ENCODE measurements around the gene SRD5A3.
A peak's percentile ranks its signal among the peaks of the same experiment; 100 is the strongest.

The SRD5A3 gene

GRCh38 chr4:55373461-55373860 is 27.4 kb downstream of the SRD5A3 start:
- DNase-seq, result peak in 1 of 58 donors; percentile 28

GRCh38 chr4:55376698-55377097 is 30.7 kb downstream of the SRD5A3 start:
- no peak for DNase-seq

GRCh38 chr4:55378617-55379467 is 32.8 kb downstream of the SRD5A3 start:
- DNase-seq, result no peak

- no peak for DNase-seq
Measured at GRCh38 chr4:55380576-55380975, 34.5 kb downstream of the SRD5A3 start.

- peak in 3 of 58 donors; percentile 14 to 40 (median 16) for DNase-seq
Measured at GRCh38 chr4:55381502-55381901, 35.5 kb downstream of the SRD5A3 start.

- no peak for DNase-seq
Measured at GRCh38 chr4:55382488-55383003, 36.5 kb downstream of the SRD5A3 start.

- DNase-seq, result no peak
Measured at GRCh38 chr4:55385201-55385649, 39.2 kb downstream of the SRD5A3 start.

GRCh38 chr4:55386073-55386472 is 40.0 kb downstream of the SRD5A3 start:
- DNase-seq, result peak in 2 of 58 donors; percentile 19 to 28

GRCh38 chr4:55386840-55387239 is 40.8 kb downstream of the SRD5A3 start:
- no peak for DNase-seq

- peak in 19 of 58 donors; percentile 10 to 71 (median 40) for DNase-seq
Measured at GRCh38 chr4:55393461-55394320, 47.6 kb downstream of the SRD5A3 start.

- no peak for DNase-seq
Measured at GRCh38 chr4:55395218-55395528, 49.1 kb downstream of the SRD5A3 start.

- DNase-seq, result peak; percentile 35 to 93 (median 86)
Measured at GRCh38 chr4:55395529-55396307, 49.7 kb downstream of the SRD5A3 start, which contains the start of gene TMEM165. TMEM165 (plus strand) TSS chr4:55395957; CDS start chr4:55396190, 233 bp downstream.

GRCh38 chr4:55396308-55397125 is 50.5 kb downstream of the SRD5A3 start:
- peak in 30 of 58 donors; percentile 11 to 75 (median 30) for DNase-seq

- DNase-seq, result peak in 3 of 58 donors; percentile 13 to 65 (median 16)
Measured at GRCh38 chr4:55397126-55397436, 51.0 kb downstream of the SRD5A3 start.

- DNase-seq, result no peak
Measured at GRCh38 chr4:55397520-55398321, 51.7 kb downstream of the SRD5A3 start.

- DNase-seq, result no peak
Measured at GRCh38 chr4:55398461-55398860, 52.4 kb downstream of the SRD5A3 start.

- DNase-seq, result peak in 2 of 58 donors; percentile 3 to 15
Measured at GRCh38 chr4:55398966-55399365, 52.9 kb downstream of the SRD5A3 start.

GRCh38 chr4:55399581-55399980 is 53.5 kb downstream of the SRD5A3 start:
- DNase-seq, result peak in 1 of 58 donors; percentile 7

GRCh38 chr4:55405073-55405472 is 59.0 kb downstream of the SRD5A3 start:
- no peak for DNase-seq

Data from anterior cingulate cortex (tissue), 58 donors.